Measurements from ENCODE around the gene SSC5D. TPM values are rescaled to one million over a fixed set of nuclear protein-coding genes. Genes with fewer than 3 reads are reported as not detected.

Gene SSC5D
- total and polyA plus RNA-seq, 2 experiments from 2014 or later: 0.23 to 0.69 TPM

DNA sequence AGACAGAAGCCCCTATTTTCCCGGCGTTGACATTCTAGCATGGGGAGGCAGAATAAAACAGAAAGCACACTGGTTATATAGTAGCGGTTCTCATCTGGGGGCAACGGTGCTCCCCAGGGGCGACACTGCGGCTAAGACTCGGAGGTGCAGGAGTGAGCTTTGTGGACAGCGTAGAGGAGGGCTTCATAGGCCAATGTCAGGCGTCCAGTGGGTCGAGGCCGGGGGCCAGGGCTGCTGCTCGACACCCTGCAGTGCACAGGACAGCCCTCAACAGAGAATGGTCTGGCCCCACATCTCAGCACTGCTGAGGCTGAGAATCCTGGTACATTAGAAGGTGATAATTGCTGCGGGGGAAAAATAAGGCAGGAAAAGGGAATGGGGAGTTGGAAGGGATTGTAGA is 10.3 kb upstream of the SSC5D start:
- peak overlapping the region; percentile 12; the same call in 1 of the 2 replicates for H3K27ac Mint-ChIP-seq

More for the DNA sequence above, 10.3 kb upstream of the SSC5D start:
- DNase-seq (ENCODE audit: low spot score) (no peak), ATAC-seq (no peak)
- H3K36me3 Mint-ChIP-seq (ENCODE audit: low read depth): peaks cover 9% of the 10 kb centered on the region; the same call in 2 of the 3 replicates
- H3K9me3 Mint-ChIP-seq: peaks cover 3% of the 10 kb centered on the region; the same call in 2 of the 3 replicates
- peak overlapping the region; percentile 40 for H3K4me3 Mint-ChIP-seq
- Histone ChIP-seq H3K27me3 (ENCODE audit: insufficient read depth) (no peaks in the 10 kb centered on the region), H3F3A (replicated peaks; ENCODE audit: low read depth) (peaks cover 21% of the 10 kb centered on the region; the same call in 1 of the 2 replicates), H3K4me3 (no peak overlapping the region; the same call in 1 of the 2 replicates), H2AFZ (no peak overlapping the region), H3K36me3 (ENCODE audit: insufficient read depth) (no peaks in the 10 kb centered on the region), H3K4me1 (ENCODE audit: insufficient read depth) (peaks cover 12% of the 10 kb centered on the region; the same call in 1 of the 2 replicates), H3K27ac (ENCODE audit: low read depth) (no peak overlapping the region), H4K20me1 (replicated peaks; ENCODE audit: insufficient read depth) (no peaks in the 10 kb centered on the region), H3K79me2 (replicated peaks; ENCODE audit: insufficient read depth) (peaks cover 9% of the 10 kb centered on the region), H3K9me2 (ENCODE audit: insufficient read depth) (no peaks in the 10 kb centered on the region), H3K4me2 (peak overlapping the region; percentile 80)
- peaks cover 41% of the 10 kb centered on the region for H3K4me1 Mint-ChIP-seq
- H3K27me3 Mint-ChIP-seq (ENCODE audit: insufficient read depth, low read depth, poor library complexity): peaks cover 23% of the 10 kb centered on the region
- TF ChIP-seq POLR2AphosphoS5 (IDR thresholded peaks at IDR 0.05; ENCODE audit: low read depth) (no peak), ZNF114 (CRISPR knock-in tag; IDR thresholded peaks at IDR 0.05) (no peak), ZNF331 (CRISPR knock-in tag; IDR thresholded peaks at IDR 0.05; ENCODE audit: low read depth) (no peak), EZH2 (IDR thresholded peaks at IDR 0.05; ENCODE audit: low read depth, unreplicated experiment) (no peak), STAT1 (IDR thresholded peaks at IDR 0.05; ENCODE audit: unreplicated experiment) (no peak), EZH2phosphoT487 (IDR thresholded peaks at IDR 0.05; ENCODE audit: unreplicated experiment) (no peak)
- TF ChIP-seq, protein P1, sequence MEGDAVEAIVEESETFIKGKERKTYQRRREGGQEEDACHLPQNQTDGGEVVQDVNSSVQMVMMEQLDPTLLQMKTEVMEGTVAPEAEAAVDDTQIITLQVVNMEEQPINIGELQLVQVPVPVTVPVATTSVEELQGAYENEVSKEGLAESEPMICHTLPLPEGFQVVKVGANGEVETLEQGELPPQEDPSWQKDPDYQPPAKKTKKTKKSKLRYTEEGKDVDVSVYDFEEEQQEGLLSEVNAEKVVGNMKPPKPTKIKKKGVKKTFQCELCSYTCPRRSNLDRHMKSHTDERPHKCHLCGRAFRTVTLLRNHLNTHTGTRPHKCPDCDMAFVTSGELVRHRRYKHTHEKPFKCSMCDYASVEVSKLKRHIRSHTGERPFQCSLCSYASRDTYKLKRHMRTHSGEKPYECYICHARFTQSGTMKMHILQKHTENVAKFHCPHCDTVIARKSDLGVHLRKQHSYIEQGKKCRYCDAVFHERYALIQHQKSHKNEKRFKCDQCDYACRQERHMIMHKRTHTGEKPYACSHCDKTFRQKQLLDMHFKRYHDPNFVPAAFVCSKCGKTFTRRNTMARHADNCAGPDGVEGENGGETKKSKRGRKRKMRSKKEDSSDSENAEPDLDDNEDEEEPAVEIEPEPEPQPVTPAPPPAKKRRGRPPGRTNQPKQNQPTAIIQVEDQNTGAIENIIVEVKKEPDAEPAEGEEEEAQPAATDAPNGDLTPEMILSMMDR (conservative IDR thresholded peaks at IDR 0.05; ENCODE audit: low read depth in 2 of 2): no peak
- TF ChIP-seq, protein P2, sequence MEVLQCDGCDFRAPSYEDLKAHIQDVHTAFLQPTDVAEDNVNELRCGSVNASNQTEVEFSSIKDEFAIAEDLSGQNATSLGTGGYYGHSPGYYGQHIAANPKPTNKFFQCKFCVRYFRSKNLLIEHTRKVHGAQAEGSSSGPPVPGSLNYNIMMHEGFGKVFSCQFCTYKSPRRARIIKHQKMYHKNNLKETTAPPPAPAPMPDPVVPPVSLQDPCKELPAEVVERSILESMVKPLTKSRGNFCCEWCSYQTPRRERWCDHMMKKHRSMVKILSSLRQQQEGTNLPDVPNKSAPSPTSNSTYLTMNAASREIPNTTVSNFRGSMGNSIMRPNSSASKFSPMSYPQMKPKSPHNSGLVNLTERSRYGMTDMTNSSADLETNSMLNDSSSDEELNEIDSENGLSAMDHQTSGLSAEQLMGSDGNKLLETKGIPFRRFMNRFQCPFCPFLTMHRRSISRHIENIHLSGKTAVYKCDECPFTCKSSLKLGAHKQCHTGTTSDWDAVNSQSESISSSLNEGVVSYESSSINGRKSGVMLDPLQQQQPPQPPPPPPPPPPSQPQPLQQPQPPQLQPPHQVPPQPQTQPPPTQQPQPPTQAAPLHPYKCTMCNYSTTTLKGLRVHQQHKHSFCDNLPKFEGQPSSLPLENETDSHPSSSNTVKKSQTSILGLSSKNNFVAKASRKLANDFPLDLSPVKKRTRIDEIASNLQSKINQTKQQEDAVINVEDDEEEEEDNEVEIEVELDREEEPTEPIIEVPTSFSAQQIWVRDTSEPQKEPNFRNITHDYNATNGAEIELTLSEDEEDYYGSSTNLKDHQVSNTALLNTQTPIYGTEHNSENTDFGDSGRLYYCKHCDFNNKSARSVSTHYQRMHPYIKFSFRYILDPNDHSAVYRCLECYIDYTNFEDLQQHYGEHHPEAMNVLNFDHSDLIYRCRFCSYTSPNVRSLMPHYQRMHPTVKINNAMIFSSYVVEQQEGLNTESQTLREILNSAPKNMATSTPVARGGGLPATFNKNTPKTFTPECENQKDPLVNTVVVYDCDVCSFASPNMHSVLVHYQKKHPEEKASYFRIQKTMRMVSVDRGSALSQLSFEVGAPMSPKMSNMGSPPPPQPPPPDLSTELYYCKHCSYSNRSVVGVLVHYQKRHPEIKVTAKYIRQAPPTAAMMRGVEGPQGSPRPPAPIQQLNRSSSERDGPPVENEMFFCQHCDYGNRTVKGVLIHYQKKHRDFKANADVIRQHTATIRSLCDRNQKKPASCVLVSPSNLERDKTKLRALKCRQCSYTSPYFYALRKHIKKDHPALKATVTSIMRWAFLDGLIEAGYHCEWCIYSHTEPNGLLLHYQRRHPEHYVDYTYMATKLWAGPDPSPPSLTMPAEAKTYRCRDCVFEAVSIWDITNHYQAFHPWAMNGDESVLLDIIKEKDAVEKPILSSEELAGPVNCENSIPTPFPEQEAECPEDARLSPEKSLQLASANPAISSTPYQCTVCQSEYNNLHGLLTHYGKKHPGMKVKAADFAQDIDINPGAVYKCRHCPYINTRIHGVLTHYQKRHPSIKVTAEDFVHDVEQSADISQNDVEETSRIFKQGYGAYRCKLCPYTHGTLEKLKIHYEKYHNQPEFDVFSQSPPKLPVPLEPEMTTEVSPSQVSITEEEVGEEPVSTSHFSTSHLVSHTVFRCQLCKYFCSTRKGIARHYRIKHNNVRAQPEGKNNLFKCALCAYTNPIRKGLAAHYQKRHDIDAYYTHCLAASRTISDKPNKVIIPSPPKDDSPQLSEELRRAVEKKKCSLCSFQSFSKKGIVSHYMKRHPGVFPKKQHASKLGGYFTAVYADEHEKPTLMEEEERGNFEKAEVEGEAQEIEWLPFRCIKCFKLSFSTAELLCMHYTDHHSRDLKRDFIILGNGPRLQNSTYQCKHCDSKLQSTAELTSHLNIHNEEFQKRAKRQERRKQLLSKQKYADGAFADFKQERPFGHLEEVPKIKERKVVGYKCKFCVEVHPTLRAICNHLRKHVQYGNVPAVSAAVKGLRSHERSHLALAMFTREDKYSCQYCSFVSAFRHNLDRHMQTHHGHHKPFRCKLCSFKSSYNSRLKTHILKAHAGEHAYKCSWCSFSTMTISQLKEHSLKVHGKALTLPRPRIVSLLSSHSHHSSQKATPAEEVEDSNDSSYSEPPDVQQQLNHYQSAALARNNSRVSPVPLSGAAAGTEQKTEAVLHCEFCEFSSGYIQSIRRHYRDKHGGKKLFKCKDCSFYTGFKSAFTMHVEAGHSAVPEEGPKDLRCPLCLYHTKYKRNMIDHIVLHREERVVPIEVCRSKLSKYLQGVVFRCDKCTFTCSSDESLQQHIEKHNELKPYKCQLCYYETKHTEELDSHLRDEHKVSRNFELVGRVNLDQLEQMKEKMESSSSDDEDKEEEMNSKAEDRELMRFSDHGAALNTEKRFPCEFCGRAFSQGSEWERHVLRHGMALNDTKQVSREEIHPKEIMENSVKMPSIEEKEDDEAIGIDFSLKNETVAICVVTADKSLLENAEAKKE (CRISPR knock-in tag; IDR thresholded peaks at IDR 0.05): no peak
- TF ChIP-seq, protein P3, sequence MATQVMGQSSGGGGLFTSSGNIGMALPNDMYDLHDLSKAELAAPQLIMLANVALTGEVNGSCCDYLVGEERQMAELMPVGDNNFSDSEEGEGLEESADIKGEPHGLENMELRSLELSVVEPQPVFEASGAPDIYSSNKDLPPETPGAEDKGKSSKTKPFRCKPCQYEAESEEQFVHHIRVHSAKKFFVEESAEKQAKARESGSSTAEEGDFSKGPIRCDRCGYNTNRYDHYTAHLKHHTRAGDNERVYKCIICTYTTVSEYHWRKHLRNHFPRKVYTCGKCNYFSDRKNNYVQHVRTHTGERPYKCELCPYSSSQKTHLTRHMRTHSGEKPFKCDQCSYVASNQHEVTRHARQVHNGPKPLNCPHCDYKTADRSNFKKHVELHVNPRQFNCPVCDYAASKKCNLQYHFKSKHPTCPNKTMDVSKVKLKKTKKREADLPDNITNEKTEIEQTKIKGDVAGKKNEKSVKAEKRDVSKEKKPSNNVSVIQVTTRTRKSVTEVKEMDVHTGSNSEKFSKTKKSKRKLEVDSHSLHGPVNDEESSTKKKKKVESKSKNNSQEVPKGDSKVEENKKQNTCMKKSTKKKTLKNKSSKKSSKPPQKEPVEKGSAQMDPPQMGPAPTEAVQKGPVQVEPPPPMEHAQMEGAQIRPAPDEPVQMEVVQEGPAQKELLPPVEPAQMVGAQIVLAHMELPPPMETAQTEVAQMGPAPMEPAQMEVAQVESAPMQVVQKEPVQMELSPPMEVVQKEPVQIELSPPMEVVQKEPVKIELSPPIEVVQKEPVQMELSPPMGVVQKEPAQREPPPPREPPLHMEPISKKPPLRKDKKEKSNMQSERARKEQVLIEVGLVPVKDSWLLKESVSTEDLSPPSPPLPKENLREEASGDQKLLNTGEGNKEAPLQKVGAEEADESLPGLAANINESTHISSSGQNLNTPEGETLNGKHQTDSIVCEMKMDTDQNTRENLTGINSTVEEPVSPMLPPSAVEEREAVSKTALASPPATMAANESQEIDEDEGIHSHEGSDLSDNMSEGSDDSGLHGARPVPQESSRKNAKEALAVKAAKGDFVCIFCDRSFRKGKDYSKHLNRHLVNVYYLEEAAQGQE (IDR thresholded peaks at IDR 0.05; ENCODE audit: unreplicated experiment): no peak
